ENCODE measurements around the gene ACBD3. TPM values are rescaled to one million over a fixed set of nuclear protein-coding genes. Genes with fewer than 3 reads are reported as not detected.

ACBD3 gene
- total RNA-seq, 2 donors from 2014 or later, result 27.0 to 34.3 TPM

- Histone ChIP-seq H3K27ac (no peak overlapping the region), H3K9me3 (no peaks in the 10 kb centered on the region), H3K4me3 (no peak overlapping the region), H3K27me3 (no peaks in the 10 kb centered on the region), H3K4me1 (peaks cover 8% of the 10 kb centered on the region), H3K36me3 (replicated peaks in 1 of 2; ENCODE audit: insufficient read depth in 1 of 2, low read depth in 2 of 2) (no peaks in the 10 kb centered on the region)
- 37 to 42% methylated on average over 3 of the region's 3 CpGs for WGBS, 2 donors
- DNase-seq (no peak), ATAC-seq (no peak)
- intact Hi-C loops (cut with DNase I), result loop anchor here (5.0 kb wide), 1 partner anchor 49 kb away; no protein-coding TSS in a partner anchor
- no peak for TF ChIP-seq POLR2A (IDR thresholded peaks at IDR 0.05)
- TF ChIP-seq, protein P1, sequence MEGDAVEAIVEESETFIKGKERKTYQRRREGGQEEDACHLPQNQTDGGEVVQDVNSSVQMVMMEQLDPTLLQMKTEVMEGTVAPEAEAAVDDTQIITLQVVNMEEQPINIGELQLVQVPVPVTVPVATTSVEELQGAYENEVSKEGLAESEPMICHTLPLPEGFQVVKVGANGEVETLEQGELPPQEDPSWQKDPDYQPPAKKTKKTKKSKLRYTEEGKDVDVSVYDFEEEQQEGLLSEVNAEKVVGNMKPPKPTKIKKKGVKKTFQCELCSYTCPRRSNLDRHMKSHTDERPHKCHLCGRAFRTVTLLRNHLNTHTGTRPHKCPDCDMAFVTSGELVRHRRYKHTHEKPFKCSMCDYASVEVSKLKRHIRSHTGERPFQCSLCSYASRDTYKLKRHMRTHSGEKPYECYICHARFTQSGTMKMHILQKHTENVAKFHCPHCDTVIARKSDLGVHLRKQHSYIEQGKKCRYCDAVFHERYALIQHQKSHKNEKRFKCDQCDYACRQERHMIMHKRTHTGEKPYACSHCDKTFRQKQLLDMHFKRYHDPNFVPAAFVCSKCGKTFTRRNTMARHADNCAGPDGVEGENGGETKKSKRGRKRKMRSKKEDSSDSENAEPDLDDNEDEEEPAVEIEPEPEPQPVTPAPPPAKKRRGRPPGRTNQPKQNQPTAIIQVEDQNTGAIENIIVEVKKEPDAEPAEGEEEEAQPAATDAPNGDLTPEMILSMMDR (IDR thresholded peaks at IDR 0.05), result no peak
Observed at GRCh38 chr1:226116673-226117072, 69.9 kb downstream of the ACBD3 start.

DNA sequence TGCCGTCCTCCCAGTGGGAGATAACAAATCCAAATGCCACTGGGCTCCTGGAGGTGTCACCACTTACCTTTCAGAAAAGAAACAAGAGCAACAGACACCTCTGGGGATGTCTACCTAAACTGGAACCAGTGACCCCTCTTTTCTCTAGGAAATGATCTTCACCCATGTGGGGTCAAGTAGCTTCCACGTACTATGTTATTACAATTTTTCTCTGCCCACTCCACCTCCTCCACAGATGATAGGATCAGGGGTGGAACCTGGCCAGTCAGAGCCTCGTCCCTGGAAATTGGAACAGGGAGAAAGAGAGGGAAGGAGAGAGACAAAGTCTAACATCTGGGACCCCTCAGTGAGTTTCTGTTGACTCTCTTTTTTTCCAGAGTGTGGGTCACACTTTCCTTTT lies 73.9 kb downstream of the ACBD3 start:
- TF ChIP-seq POLR2A (IDR thresholded peaks at IDR 0.05), result no peak
- TF ChIP-seq, protein P1 (IDR thresholded peaks at IDR 0.05), result no peak
- H3K4me1 ChIP-seq, result peaks cover 22% of the 10 kb centered on the region
- no peak overlapping the region for H3K27ac ChIP-seq
- H3K27me3 ChIP-seq, result no peaks in the 10 kb centered on the region
- intact Hi-C loops (cut with DNase I), result no loop called here
- H3K36me3 ChIP-seq (replicated peaks in 1 of 2; ENCODE audit: insufficient read depth in 1 of 2, low read depth in 2 of 2), result no peaks in the 10 kb centered on the region
- no peak for DNase-seq
- H3K4me3 ChIP-seq, result no peak overlapping the region
- no peaks in the 10 kb centered on the region for H3K9me3 ChIP-seq
- ATAC-seq, result no peak
- 79 to 83% methylated on average over 3 of the region's 3 CpGs for WGBS, 2 donors

- 79 to 81% methylated on average over 4 to 7 of the region's 7 CpGs for WGBS, 2 donors
- H3K27me3 ChIP-seq, result no peaks in the 10 kb centered on the region
- ATAC-seq (no peak), DNase-seq (no peak)
- peak overlapping the region; percentile 87 to 100 (median 100) for H3K27ac ChIP-seq
- no peak overlapping the region for H3K4me3 ChIP-seq
- TF ChIP-seq, protein P1 (IDR thresholded peaks at IDR 0.05), result no peak
- TF ChIP-seq POLR2A (IDR thresholded peaks at IDR 0.05), result no peak
- no peaks in the 10 kb centered on the region for H3K36me3 ChIP-seq (replicated peaks in 1 of 2; ENCODE audit: insufficient read depth in 1 of 2, low read depth in 2 of 2)
- intact Hi-C loops (cut with DNase I), result no loop called here
- no peaks in the 10 kb centered on the region for H3K9me3 ChIP-seq
- peaks cover 22% of the 10 kb centered on the region for H3K4me1 ChIP-seq
Observed at GRCh38 chr1:226111883-226112261, 74.7 kb downstream of the ACBD3 start.

DNA sequence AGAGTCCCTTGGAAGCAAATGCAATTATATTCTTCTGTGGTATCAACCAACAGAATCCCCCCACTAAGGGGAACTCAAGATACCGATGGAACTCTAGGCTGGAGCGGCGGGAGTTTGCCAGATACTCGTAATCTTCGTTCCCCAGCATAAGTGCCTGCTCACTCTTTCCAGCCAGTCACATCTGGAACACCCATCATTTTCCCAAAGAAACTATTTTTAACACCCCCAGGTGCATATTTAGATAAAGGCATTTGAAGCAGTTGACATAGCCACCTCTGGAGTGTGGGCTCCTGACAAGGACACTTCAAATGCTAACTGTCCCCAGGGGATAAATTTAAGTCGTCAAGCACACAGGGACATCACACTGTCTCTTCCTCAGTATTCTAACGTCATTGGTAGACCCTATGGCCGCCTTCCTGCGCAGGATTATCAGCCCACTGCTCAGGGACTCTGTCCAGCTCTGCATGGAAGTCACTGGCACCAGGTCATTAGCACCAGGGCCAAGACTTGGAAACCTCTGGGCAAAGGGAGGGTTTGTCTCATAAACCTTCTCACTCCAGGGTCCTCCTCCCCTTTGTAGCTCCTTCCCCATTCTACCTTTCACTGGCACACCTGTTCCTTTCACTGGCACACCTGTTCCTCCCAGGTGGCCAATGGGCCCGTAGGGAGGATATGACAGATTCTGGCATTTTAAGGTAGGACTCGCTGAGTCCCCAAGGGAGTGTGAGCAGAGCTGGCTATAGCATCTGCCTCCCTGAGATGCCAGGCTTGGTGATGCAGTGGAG lies 75.3 kb downstream of the ACBD3 start:
- no peak for TF ChIP-seq POLR2A (IDR thresholded peaks at IDR 0.05)
- TF ChIP-seq, protein P1 (IDR thresholded peaks at IDR 0.05), result no peak
- Histone ChIP-seq H3K36me3 (replicated peaks in 1 of 2; ENCODE audit: insufficient read depth in 1 of 2, low read depth in 2 of 2) (no peaks in the 10 kb centered on the region), H3K9me3 (no peaks in the 10 kb centered on the region), H3K4me3 (peak overlapping the region; percentile 24 to 34), H3K27me3 (no peaks in the 10 kb centered on the region), H3K27ac (peak overlapping the region; percentile 87 to 100 (median 100)), H3K4me1 (peaks cover 22% of the 10 kb centered on the region)
- 18 to 20% methylated on average over 9 to 11 of the region's 11 CpGs for WGBS, 2 donors
- peak in 1 of 4 donors; percentile 34 for DNase-seq
- no peak for ATAC-seq
- intact Hi-C loops (cut with DNase I), result no loop called here

Data from body of pancreas (tissue), 4 donors.